ENCODE measurements around the gene CELA3A. TPM values are rescaled to one million over a fixed set of nuclear protein-coding genes. Genes with fewer than 3 reads are reported as not detected.
A peak's percentile ranks its signal among the peaks of the same experiment; 100 is the strongest.

CELA3A gene
- total and polyA plus RNA-seq, 2 of the 13 experiments (the other 11 are each of a cell fraction or from before 2014, with no cell fraction given) = 0.09 TPM; not detected in 1

DNA sequence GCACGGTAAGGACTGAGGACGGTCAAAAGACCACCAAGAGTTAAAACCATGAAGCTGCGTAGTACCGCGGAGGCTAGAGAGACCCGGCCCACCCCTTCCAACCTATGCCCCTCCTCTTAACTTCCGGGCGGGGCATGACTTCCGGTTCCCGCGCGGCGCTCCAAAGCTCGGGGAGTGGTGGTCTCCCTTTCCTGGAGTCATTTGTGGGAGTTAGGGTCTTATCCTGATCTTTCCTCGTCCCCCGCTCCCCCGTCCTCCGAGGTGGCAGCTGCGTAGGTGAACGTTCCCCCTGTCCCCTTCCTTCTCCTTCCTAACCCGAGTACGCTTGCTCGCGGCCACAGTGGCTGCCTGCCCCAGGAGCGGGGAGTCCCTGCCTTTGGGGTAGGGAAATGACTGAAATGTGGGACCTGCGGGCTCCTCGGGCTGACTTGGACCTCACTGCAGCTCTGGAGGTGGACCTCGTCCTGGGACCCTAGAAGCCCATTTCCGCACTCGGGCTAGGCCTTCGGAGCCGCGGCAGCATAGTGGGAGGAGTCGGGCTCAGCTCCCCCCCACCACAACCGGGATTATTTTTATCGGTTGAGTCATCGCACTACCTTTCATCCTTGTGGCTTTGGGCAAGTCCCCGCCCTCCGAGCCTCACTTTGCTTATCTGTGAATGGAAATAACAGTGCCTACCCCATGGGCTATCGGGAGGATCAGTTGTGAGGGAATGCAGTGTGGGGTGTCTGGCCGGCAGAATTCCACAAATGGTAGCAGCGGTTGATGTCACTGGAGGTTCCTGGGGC, 24.1 kb downstream of the CELA3A start (continued):
- TF ChIP-seq SOX6 (IDR thresholded peaks at IDR 0.05) (no peak), SOX6 (CRISPR knock-in tag; IDR thresholded peaks at IDR 0.05) (peak; percentile 35; the same call in 1 of the 2 replicates), MLXIP (CRISPR knock-in tag; IDR thresholded peaks at IDR 0.05; ENCODE audit: borderline replicate concordance) (no peak), ZNF687 (CRISPR knock-in tag; IDR thresholded peaks at IDR 0.05) (peak; percentile 73), ZSCAN22 (CRISPR knock-in tag; IDR thresholded peaks at IDR 0.05) (no peak), ZNF326 (CRISPR knock-in tag; IDR thresholded peaks at IDR 0.05; ENCODE audit: borderline replicate concordance) (no peak), TCF7L2 (IDR thresholded peaks at IDR 0.05; ENCODE audit: low read depth, low read length) (no peak), ZNF513 (CRISPR knock-in tag; conservative IDR thresholded peaks at IDR 0.05) (no peak), ZFP62 (CRISPR knock-in tag; IDR thresholded peaks at IDR 0.05) (no peak), MIER3 (CRISPR knock-in tag; IDR thresholded peaks at IDR 0.05; ENCODE audit: borderline replicate concordance) (0 out of 2 replicates have a peak, but pooled peaks have one; percentile 16), TCF12 (IDR thresholded peaks at IDR 0.05) (no peak), TCF12 (CRISPR knock-in tag; IDR thresholded peaks at IDR 0.05) (0 out of 2 replicates have a peak, but pooled peaks have one; percentile 30), RORA (CRISPR knock-in tag; IDR thresholded peaks at IDR 0.05) (no peak), ZNF562 (CRISPR knock-in tag; IDR thresholded peaks at IDR 0.05; ENCODE audit: borderline replicate concordance) (no peak; the same call in 1 of the 2 replicates), ZNF563 (CRISPR knock-in tag; IDR thresholded peaks at IDR 0.05) (0 out of 2 replicates have a peak, but pooled peaks have one; percentile 41), MLX (CRISPR knock-in tag; IDR thresholded peaks at IDR 0.05) (no peak)
- TF ChIP-seq, protein P1, sequence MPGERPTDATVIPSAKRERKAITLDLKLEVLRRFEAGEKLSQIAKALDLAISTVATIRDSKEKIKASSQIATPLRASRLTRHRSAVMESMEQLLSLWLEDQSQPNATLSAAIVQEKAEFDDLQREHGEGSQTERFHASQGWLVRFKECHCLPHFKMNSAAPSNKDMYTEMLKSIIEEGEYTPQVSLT (CRISPR knock-in tag; IDR thresholded peaks at IDR 0.05; ENCODE audit: borderline replicate concordance, low read depth) = no peak
- TF ChIP-seq, protein P2, sequence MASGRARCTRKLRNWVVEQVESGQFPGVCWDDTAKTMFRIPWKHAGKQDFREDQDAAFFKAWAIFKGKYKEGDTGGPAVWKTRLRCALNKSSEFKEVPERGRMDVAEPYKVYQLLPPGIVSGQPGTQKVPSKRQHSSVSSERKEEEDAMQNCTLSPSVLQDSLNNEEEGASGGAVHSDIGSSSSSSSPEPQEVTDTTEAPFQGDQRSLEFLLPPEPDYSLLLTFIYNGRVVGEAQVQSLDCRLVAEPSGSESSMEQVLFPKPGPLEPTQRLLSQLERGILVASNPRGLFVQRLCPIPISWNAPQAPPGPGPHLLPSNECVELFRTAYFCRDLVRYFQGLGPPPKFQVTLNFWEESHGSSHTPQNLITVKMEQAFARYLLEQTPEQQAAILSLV (CRISPR knock-in tag; IDR thresholded peaks at IDR 0.05; ENCODE audit: borderline replicate concordance) = peak; percentile 43; the same call in 1 of the 2 replicates
